ENCODE results near the gene TFG. TPM values are rescaled to one million over a fixed set of nuclear protein-coding genes. Genes with fewer than 3 reads are reported as not detected.

Gene TFG
- total and polyA plus RNA-seq, 9 of the 15 experiments (the other 6 are each of a cell fraction or from before 2014, with no cell fraction given) = 31.8 to 143 (median 57.8) TPM

GRCh38 chr3:100708989-100709841 is at the start of gene TFG (continued):
- TF ChIP-seq TFAP4 (CRISPR knock-in tag; IDR thresholded peaks at IDR 0.05; ENCODE audit: borderline replicate concordance) (peak; percentile 68; the same call in 1 of the 2 replicates), ARID3A (IDR thresholded peaks at IDR 0.05; ENCODE audit: borderline replicate concordance, low read depth, low read length) (no peak), ZBTB7A (IDR thresholded peaks at IDR 0.05; ENCODE audit: borderline replicate concordance, control insufficient read depth, low read depth, low read length) (no peak), MCM7 (IDR thresholded peaks at IDR 0.05) (no peak), ZNF398 (CRISPR knock-in tag; IDR thresholded peaks at IDR 0.05) (no peak), CREB1 (IDR thresholded peaks at IDR 0.05) (no peak; the same call in 1 of the 2 replicates), CREB1 (CRISPR knock-in tag; IDR thresholded peaks at IDR 0.05) (peak; percentile 39; the same call in 1 of the 2 replicates), YY1 (IDR thresholded peaks at IDR 0.05; ENCODE audit: borderline replicate concordance in 1 of 3, control insufficient read depth in 1 of 3, extremely low read depth in 1 of 3, insufficient read depth in 3 of 3, insufficient read length in 1 of 3, insufficient replicate concordance in 2 of 3, low read depth in 1 of 3, low read length in 2 of 3) (peak in 2 of 3 experiments; percentile 8 to 21), TCF7L2 (IDR thresholded peaks at IDR 0.05; ENCODE audit: low read depth, low read length) (no peak), ASH1L (IDR thresholded peaks at IDR 0.05; ENCODE audit: borderline replicate concordance, low read depth, partially characterized antibody) (no peak), ZNF143 (CRISPR knock-in tag; IDR thresholded peaks at IDR 0.05) (no peak), FOXK2 (conservative IDR thresholded peaks at IDR 0.05 in 1 of 2, IDR thresholded peaks at IDR 0.05 in 1 of 2; ENCODE audit: low read depth in 2 of 2) (peak; percentile 69 to 74; a peak in 3 of 4 replicates), DLX4 (CRISPR knock-in tag; IDR thresholded peaks at IDR 0.05) (no peak), HDAC1 (IDR thresholded peaks at IDR 0.05) (peak in 1 of 2 experiments; percentile 16; a peak in 1 of 4 replicates), NKRF (IDR thresholded peaks at IDR 0.05; ENCODE audit: borderline replicate concordance) (no peak), ZNF197 (CRISPR knock-in tag; IDR thresholded peaks at IDR 0.05; ENCODE audit: low read depth) (0 out of 2 replicates have a peak, but pooled peaks have one; percentile 49), ZNF253 (CRISPR knock-in tag; conservative IDR thresholded peaks at IDR 0.05) (no peak), ESRRA (IDR thresholded peaks at IDR 0.05; ENCODE audit: borderline replicate concordance, low read depth) (peak; percentile 34; the same call in 1 of the 2 replicates)
